SU-DHL-6 (cell line): ENCODE data around the gene ID4.

Experiments
- H2AFZ ChIP-seq: fragments of 200-600 bp; sonication (generic); 2 replicates; pipeline ENCODE4 v1.6.1; 2014; ENCODE audit warnings: low read depth, mild to moderate bottlenecking, moderate library complexity, mixed read lengths, antibody characterized with exemption, low read length; ENCODE audit not compliant: severe bottlenecking
- H3F3A ChIP-seq: fragments of 200-600 bp; shearing (Covaris generic); 2 replicates; pipeline ENCODE4 v1.6.0; 2016; ENCODE audit warnings: antibody characterized with exemption, mild to moderate bottlenecking; ENCODE audit not compliant: insufficient read depth
- H3K27ac ChIP-seq: fragments of 200-600 bp; sonication (generic); 2 replicates; pipeline ENCODE4 v1.5.1; 2016; ENCODE audit warnings: low read depth, mild to moderate bottlenecking, low read length, moderate library complexity, mixed read lengths
- H3K27me3 ChIP-seq: fragments of 200-600 bp; sonication (generic), shearing (Covaris generic); 2 replicates; pipeline ENCODE4 v1.6.0; 2014; ENCODE audit warnings: mild to moderate bottlenecking, low read length
- H3K36me3 ChIP-seq: fragments of 200-600 bp; sonication (generic); 2 replicates; pipeline ENCODE4 v1.6.1; 2014; ENCODE audit warnings: mild to moderate bottlenecking, low read length, mixed read lengths
- H3K4me2 ChIP-seq: fragments of 300-600, 200-600 bp; shearing (Covaris generic), sonication (generic); 2 replicates; pipeline ENCODE4 v1.6.0; 2014; ENCODE audit warnings: low read length, low read depth, mild to moderate bottlenecking; ENCODE audit not compliant: poor library complexity, severe bottlenecking
- H3K4me3 ChIP-seq: fragments of 200-600 bp; sonication (generic); 2 replicates; pipeline ENCODE4 v1.5.1; 2014; ENCODE audit warnings: antibody characterized with exemption, low read length, mild to moderate bottlenecking, mixed read lengths; ENCODE audit not compliant: insufficient read depth, poor library complexity, severe bottlenecking
- H3K79me2 ChIP-seq: fragments of 200-600 bp; sonication (generic); 2 replicates; pipeline ENCODE4 v1.6.1; 2014; ENCODE audit warnings: mild to moderate bottlenecking, low read length, moderate library complexity; ENCODE audit not compliant: insufficient read depth
- H3K9ac ChIP-seq: fragments of 200-600 bp; sonication (generic); 2 replicates; pipeline ENCODE4 v1.7.0; 2014; ENCODE audit warnings: mild to moderate bottlenecking, low read length
- H3K9me2 ChIP-seq: fragments of 200-600 bp; sonication (generic); replicated peaks from 2 replicates; pipeline ENCODE4 v1.6.1; 2014; ENCODE audit warnings: low read length; ENCODE audit not compliant: insufficient read depth
- H3K9me3 ChIP-seq: fragments of 200-600 bp; sonication (generic); 2 replicates; pipeline ENCODE4 v1.6.1; 2014; ENCODE audit warnings: low read length, mixed read lengths; ENCODE audit not compliant: insufficient read depth
- H4K20me1 ChIP-seq: fragments of 200-600 bp; sonication (generic); 2 replicates; pipeline ENCODE4 v1.6.1; 2014; ENCODE audit warnings: low read depth, mild to moderate bottlenecking, antibody characterized with exemption, low read length, moderate library complexity, mixed read lengths
- EZH2phosphoT487 ChIP-seq: fragments of 200-600 bp; sonication (generic), shearing (Covaris generic); conservative IDR thresholded peaks from 2 replicates; pipeline ENCODE4 v1.6.1; 2018; ENCODE audit warnings: mild to moderate bottlenecking, antibody characterized with exemption, low read length, moderate library complexity, mixed read lengths
- TF ChIP-seq, protein P1 (sequence below): fragments of 200-600 bp; sonication (generic); IDR thresholded peaks from one replicate; pipeline ENCODE4 v1.5.1; 2017; ENCODE audit warnings: antibody characterized with exemption, mild to moderate bottlenecking, low read length, moderate library complexity; ENCODE audit not compliant: insufficient read depth, poor library complexity, severe bottlenecking

The ID4 gene

DNA sequence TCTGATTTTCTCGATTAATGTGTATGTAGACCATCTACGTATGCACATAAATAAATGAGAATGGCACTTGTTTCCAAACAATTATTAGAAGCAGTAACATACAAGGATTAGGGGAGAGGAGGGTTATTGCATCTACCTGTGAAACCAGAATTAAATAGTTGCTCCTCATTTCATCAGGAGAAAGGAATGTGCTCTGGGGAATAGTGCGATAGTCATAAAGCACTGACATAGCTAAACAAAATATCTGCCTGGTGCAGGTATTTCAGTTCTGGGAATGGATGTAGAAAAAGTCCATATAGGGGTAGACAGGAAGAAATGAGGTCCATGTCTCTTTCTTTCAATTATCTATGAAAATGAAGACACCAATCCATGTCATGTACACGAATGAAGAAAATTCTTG is 1.6 kb upstream of the ID4 start:
- H3K36me3 ChIP-seq, result no peaks in the 10 kb centered on the region
- no peak overlapping the region for H3K4me3 ChIP-seq
- H4K20me1 ChIP-seq, result no peaks in the 10 kb centered on the region
- H3K79me2 ChIP-seq, result no peaks in the 10 kb centered on the region
- no peak overlapping the region for H3K4me2 ChIP-seq
- H3K27me3 ChIP-seq, result no peaks in the 10 kb centered on the region
- no peak overlapping the region for H3K27ac ChIP-seq
- no peaks in the 10 kb centered on the region; the same call in 1 of the 2 replicates for H3K9me2 ChIP-seq
- no peak for TF ChIP-seq EZH2phosphoT487
- TF ChIP-seq, protein P1, sequence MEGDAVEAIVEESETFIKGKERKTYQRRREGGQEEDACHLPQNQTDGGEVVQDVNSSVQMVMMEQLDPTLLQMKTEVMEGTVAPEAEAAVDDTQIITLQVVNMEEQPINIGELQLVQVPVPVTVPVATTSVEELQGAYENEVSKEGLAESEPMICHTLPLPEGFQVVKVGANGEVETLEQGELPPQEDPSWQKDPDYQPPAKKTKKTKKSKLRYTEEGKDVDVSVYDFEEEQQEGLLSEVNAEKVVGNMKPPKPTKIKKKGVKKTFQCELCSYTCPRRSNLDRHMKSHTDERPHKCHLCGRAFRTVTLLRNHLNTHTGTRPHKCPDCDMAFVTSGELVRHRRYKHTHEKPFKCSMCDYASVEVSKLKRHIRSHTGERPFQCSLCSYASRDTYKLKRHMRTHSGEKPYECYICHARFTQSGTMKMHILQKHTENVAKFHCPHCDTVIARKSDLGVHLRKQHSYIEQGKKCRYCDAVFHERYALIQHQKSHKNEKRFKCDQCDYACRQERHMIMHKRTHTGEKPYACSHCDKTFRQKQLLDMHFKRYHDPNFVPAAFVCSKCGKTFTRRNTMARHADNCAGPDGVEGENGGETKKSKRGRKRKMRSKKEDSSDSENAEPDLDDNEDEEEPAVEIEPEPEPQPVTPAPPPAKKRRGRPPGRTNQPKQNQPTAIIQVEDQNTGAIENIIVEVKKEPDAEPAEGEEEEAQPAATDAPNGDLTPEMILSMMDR, result no peak
- no peaks in the 10 kb centered on the region for H3F3A ChIP-seq
- H3K9ac ChIP-seq, result no peak overlapping the region
- no peaks in the 10 kb centered on the region for H3K9me3 ChIP-seq
- no peak overlapping the region for H2AFZ ChIP-seq

GRCh38 chr6:19837511-19838441 is 606 bp downstream of the ID4 start:
- Histone ChIP-seq H3K4me3 (no peak overlapping the region), H3K27me3 (no peaks in the 10 kb centered on the region), H3K36me3 (no peaks in the 10 kb centered on the region), H3K27ac (no peak overlapping the region), H3F3A (no peaks in the 10 kb centered on the region), H4K20me1 (no peaks in the 10 kb centered on the region), H3K9me2 (no peaks in the 10 kb centered on the region; the same call in 1 of the 2 replicates), H3K9ac (no peak overlapping the region), H3K4me2 (no peak overlapping the region), H3K9me3 (no peaks in the 10 kb centered on the region), H3K79me2 (no peaks in the 10 kb centered on the region), H2AFZ (no peak overlapping the region)
- TF ChIP-seq, protein P1, result no peak
- no peak for TF ChIP-seq EZH2phosphoT487

DNA sequence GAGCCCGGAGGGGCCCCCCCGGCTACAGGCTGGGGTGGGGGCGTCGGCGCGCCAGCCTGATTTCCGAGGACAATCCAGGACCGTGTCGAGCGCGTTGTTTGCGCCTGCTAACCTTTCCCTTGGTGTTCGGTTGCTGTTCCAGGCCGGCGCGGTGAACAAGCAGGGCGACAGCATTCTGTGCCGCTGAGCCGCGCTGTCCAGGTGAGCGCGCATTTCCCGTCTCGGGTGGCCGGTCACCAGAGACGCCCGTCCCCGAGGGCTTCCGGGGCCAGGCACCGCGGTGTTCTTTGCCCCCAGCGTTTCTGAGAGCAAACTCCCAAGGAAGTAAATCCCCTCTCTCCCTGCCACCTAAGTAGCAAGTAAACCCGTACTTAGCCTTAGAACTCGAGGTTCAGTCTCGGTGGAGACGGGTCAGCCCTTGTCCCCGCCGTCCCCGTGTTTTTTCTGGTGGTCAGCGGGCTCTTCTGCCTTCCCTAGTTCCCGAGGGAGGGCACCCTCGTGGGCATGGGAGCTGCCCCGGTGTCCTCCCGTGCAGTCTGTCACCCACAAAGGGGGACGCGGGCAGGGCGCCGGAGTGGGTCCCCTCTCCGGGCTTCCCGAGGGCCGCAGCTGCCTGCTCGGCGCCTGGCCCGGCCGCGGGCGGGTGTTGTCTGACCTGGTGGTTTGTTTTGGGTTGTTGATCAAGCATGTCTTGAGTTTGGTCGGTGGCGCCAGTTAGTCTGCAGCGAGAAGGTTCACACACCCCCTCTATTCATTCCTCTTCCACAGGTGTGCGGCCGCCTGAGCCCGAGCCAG is 1.5 kb downstream of the ID4 start:
- Histone ChIP-seq H3K4me2 (no peak overlapping the region), H3K36me3 (no peaks in the 10 kb centered on the region), H3K4me3 (no peak overlapping the region), H3K79me2 (no peaks in the 10 kb centered on the region), H3K9ac (no peak overlapping the region), H3K9me3 (no peaks in the 10 kb centered on the region), H2AFZ (no peak overlapping the region), H3K27me3 (no peaks in the 10 kb centered on the region), H3F3A (no peaks in the 10 kb centered on the region), H3K27ac (no peak overlapping the region), H3K9me2 (no peaks in the 10 kb centered on the region; the same call in 1 of the 2 replicates), H4K20me1 (no peaks in the 10 kb centered on the region)
- TF ChIP-seq, protein P1, result no peak
- no peak for TF ChIP-seq EZH2phosphoT487
